Peyer's patch (tissue), 4 donors: ENCODE data around the gene HIPK4.

Experiments used
- POLR2A ChIP-seq, 2 donors: fragments of 450-650 bp; IDR thresholded peaks; one replicate each; pipeline ENCODE4 v1.5.1; 2017; ENCODE audit warnings: antibody characterized with exemption in 2 of 2, mild to moderate bottlenecking in 2 of 2, moderate library complexity in 2 of 2
- TF ChIP-seq, protein P1 (sequence below), 6 experiments: fragments of 450-650 bp in 4 of 6; fragments of 200-600 bp in 2 of 6; sonication (generic) in 1 of 6; IDR thresholded peaks; one replicate each; pipeline ENCODE4 v1.5.1; 2017 to 2019; ENCODE audit warnings: antibody characterized with exemption in 6 of 6, mild to moderate bottlenecking in 3 of 6, moderate library complexity in 1 of 6

DNA sequence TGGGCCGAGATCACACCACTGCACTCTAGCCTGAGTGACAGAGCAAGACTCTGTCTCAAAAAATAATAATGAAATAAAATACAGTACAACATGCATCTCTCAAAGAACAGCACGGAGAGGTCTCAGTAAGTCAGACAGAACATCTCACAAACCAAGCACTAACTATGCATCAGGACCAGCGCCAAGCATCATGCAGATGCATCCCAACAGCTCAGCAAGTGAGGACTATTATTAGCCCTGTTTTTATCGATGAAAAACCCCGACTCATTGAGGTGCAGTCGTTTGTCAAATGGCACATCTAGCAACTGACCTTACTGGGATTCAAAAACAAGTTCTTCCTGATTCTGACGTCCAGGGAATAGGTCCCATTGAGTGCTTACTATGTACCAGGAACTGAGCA, 45.6 kb downstream of the HIPK4 start:
- TF ChIP-seq, protein P1, sequence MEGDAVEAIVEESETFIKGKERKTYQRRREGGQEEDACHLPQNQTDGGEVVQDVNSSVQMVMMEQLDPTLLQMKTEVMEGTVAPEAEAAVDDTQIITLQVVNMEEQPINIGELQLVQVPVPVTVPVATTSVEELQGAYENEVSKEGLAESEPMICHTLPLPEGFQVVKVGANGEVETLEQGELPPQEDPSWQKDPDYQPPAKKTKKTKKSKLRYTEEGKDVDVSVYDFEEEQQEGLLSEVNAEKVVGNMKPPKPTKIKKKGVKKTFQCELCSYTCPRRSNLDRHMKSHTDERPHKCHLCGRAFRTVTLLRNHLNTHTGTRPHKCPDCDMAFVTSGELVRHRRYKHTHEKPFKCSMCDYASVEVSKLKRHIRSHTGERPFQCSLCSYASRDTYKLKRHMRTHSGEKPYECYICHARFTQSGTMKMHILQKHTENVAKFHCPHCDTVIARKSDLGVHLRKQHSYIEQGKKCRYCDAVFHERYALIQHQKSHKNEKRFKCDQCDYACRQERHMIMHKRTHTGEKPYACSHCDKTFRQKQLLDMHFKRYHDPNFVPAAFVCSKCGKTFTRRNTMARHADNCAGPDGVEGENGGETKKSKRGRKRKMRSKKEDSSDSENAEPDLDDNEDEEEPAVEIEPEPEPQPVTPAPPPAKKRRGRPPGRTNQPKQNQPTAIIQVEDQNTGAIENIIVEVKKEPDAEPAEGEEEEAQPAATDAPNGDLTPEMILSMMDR (IDR thresholded peaks at IDR 0.05): no peak
- no peak for TF ChIP-seq POLR2A (IDR thresholded peaks at IDR 0.05)
